GM21528 (cell line): ENCODE data around the gene LRMDA.

Source experiments
- ATAC-seq: cut with Tn5 transposase; IDR thresholded peaks from one replicate; pipeline ENCODE4 v1.9.1; 2021; ENCODE audit warnings: mild to moderate bottlenecking, moderate library complexity; ENCODE audit not compliant: unreplicated experiment, low FRiP score

LRMDA gene

GRCh38 chr10:75418712-75419111, 12.7 kb upstream of the LRMDA start:
- no peak for ATAC-seq

DNA sequence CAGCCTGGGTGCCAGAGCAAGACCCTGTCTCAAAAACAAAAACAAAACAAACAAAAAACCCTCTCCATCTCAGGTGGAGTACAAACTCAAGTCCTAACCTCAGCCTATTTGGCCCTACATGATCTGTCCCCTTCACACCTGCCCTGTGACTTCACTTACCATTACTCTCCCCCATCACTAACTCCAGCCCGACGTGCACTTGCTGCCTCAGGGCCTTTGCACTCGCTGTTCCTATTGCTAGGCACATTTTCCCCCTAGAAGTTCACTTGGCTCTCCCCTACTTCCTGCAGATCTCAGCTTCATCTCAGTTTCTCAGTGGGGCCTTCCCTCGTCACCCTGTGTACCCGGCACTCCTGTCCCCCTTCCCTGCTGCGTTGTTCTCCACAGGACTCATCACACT, 8.5 kb upstream of the LRMDA start:
- no peak for ATAC-seq

- ATAC-seq, result no peak
Measured at GRCh38 chr10:75424571-75424970, 6.9 kb upstream of the LRMDA start.

DNA sequence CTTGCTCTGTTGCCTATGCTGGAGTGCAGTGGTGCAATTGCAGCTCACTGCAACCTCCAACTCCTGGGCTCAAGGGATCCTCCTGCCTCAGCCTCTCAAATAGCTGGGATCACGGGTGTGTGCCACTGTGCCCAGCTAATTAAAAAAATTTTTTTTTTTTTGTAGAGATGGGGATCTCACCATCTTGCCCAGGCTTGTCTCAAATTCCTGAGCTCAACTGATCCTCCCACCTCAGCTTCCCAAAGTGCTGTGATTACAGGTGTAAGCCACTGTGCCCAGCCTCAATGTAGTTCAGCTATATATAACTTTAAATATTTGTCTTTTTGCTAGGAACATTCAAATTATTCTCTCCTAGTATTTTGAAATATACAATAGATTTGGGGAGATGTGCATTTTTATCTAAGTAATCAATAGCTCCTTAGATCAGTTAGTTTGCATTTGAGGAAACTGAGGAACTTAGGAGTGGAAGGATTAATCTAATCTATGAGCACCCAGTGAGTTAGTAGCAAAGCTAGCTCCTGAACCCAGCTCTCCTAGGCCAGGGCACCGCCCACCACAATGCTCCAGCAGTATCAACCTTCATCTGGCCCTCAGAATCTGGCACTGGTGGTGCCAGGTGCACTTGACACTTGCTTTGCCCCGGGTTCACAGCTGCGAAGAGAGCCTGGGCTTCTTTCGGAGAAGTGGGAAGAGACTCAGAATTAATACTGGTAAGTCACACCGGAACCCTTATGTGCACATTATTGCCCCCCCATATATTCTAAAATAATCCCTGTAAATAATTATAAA, 5.9 kb upstream of the LRMDA start:
- ATAC-seq, result no peak

- ATAC-seq, result no peak
Measured at GRCh38 chr10:75426880-75427279, 4.5 kb upstream of the LRMDA start.

DNA sequence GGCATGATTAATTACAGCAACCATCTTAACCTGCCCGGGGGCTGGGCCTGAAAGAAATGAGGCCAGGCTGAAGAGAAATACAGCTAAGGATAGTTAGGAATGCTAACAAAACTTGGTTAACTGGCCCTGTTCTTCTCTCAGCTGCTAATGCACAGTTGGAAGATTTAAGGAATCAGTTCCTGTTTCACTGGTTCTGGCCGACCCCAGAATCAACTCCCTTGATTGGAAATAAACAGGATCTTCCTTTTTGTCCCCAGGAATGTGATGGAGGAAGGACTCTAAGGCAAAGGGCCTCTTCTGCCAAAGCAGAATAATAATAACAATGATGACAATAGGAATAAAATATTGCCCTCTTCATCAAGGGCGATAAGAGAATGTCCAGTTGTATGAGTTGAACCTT, 3.5 kb upstream of the LRMDA start:
- no peak for ATAC-seq

GRCh38 chr10:75428434-75429158, 2.8 kb upstream of the LRMDA start:
- ATAC-seq, result no peak

DNA sequence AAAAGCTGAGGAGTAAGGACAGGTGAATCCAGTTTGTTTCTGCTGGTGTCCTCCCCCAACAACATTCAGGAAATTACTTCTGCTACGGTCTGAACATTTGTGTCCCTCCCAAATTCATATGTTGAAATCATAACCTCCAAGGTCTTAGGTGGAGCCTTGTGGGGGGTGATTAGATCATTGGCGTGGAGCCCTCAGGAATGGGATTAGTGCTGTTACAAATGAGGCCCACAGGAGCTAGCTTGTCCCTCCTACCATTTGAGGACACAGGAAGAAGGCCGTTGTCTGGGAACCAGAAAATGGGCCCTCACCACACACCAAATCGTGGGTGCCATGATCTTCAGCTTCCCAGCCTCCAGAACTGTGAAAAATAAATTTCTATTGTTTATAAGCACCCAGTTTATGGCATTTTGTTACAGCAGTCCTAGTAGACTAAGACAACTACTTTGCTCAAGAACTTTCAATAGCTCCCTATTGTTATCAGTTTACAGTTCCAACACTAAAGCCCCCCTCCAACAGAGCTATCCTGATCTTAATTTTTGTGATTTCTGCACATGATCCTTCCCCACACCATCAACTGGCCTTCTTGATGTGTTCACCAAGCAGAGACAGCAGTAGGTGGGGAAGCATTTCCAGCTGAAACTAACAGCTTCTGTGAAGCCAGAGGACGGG, 2.1 kb upstream of the LRMDA start:
- no peak for ATAC-seq

GRCh38 chr10:75430000-75430763, 1.2 kb upstream of the LRMDA start:
- ATAC-seq, result no peak

- no peak for ATAC-seq
Measured at GRCh38 chr10:75432176-75432575, 752 bp downstream of the LRMDA start.

DNA sequence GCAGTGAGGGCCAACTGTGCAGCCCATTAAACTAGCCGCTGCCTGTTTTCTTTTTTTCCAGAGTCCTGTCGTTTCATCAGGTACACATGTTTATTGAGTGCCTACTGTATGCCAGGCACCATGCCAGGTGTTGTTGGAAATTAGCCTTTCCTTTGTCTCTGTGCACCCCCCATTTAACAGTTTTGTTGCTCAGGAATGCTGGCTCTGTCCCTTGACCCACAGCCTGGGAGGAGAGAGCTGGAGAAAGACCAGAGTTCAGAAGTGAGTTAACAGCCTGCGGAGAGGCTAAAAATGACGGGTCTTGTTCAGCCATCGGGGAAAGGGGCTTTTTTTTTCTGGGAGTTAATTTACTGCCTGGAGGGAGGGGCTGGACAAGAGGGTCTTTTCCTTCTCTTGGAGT, 1.3 kb downstream of the LRMDA start:
- ATAC-seq, result no peak

GRCh38 chr10:75433216-75433615, 1.8 kb downstream of the LRMDA start:
- no peak for ATAC-seq

- ATAC-seq, result no peak
Measured at GRCh38 chr10:75434291-75434690, 2.9 kb downstream of the LRMDA start.

DNA sequence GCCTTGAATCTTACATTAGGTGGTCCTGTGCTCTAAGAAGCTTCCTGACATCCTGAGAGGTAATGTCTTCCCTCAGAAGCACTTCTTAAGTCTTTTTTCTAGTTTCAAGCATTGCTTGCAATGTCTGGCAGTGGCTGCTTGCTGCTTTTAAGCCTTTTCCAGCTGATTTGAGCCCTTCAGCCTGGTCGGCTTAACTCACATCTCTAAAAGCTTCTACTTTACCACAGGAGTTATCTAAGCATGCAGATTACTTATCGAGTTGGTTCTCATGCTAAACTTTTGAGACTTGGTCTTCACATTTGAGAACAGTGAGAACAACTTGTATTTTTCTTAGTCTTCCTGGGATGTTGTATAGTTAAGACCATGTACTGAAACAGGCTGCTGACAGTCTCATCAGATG, 3.9 kb downstream of the LRMDA start:
- no peak for ATAC-seq

DNA sequence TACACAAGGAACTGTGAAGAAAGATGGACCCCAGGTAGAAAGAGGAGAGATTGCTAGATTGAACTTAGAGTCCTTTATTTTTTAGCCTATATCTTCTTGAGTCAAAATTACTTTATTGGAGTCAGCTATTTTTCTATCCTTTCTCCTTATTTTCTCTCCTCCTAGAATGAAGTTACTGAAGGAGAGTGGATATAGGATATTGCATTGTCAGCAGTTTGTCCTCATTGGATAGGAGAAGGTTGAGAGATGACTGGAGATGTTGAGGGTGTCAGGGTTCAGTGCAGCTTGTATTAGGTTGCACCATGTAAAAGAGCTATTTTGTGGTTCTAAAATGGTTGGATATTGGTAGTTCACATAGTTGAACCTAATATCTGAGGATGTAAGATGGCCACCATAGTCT, 5.5 kb downstream of the LRMDA start:
- ATAC-seq, result no peak

DNA sequence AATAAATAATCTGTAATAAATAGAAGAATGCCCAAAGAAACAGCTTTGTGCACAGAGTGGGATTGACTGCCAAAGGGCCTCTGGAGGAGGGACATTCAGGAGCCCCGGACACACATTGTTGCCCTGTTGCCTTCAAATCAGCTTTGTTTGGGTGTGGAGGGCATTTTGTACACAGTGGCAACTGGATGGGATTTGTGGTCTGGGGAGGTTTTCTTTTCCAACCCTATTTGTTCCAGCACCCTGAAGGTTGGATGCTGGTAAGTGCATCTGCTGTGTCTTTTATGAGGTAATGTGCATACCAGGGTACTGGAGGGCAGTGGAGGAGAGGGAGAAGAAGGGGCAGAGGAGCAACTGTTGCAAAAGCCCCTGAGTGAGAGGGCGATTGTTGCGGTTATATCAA, 6.3 kb downstream of the LRMDA start:
- no peak for ATAC-seq

DNA sequence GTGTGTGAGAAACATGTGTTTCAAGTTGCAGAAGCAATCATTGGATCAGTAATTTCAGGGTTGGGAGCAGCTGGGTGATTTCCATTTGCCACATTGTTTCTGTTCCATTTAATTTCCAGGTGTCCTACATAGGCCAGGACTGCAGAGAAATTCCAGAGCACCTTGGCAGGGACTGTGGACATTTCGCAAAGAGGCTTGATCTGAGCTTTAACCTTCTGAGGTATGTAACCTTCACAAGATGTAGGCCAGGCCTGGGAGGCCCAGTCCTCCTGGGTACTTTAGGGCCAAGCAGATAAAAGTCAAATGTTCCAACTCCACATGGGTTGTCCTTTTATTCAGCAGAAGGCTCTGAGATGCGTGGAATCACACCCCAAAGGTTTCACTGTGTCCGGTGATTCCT, 6.9 kb downstream of the LRMDA start:
- ATAC-seq, result no peak

DNA sequence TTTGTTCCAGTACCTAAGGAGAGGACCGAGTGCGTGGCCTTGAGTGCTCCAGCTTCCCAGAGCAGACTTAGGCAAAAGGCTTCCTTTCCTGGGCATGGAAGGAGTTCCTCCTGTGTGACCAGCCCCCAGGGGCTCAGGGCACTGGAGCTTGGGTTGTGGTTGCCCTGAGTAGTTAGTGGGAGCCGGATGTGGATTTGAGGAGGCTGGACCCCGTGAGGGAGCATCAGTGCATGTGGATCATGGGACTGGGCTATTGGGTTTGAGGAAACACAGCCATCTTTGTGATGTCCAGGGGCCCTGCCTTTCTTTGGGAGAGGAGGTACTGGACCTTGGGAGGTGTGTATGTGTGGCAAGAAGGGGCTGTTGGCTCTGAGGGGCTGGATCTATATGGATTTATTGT, 8.4 kb downstream of the LRMDA start:
- no peak for ATAC-seq

GRCh38 chr10:75440271-75440793, 8.9 kb downstream of the LRMDA start:
- ATAC-seq, result no peak

- ATAC-seq, result no peak
Measured at GRCh38 chr10:75441196-75441595, 9.8 kb downstream of the LRMDA start.

DNA sequence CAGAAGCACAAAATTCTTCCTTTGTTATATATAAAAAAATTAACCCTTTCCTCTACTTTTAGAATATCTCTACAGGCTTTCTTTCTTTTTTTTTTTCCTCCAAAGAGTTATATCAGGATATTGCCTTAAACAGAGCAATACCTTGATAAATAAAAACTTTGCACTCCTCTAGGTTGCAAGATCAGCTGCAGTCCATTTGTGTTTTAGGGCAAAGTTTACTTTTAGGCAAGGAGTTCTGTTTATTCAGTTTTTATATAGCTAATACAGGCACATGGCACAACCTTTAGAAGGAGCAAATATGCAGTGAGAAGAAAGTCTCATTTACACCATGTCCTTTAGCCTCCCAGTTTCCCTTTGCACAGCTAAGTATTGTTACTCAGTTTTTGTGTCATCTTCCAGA, 10.3 kb downstream of the LRMDA start:
- no peak for ATAC-seq
